DND-41 (cell line): ENCODE data around the gene SRCAP.

ENCODE experiments used
- ATAC-seq: fragments of 200-7000 bp; cut with Tn5 transposase; 3 replicates; pipeline ENCODE4 v1.9.1; 2021; ENCODE audit warnings: low read depth; ENCODE audit not compliant: insufficient read depth
- DNase-seq: peaks from one replicate; pipeline ENCODE4 v3.0.0-alpha.2; 2020
- H2AFZ ChIP-seq: 2 replicates; pipeline ENCODE4 v1.6.0; 2012; ENCODE audit warnings: low read depth, low read length
- H3K27ac ChIP-seq: 2 replicates; pipeline ENCODE4 v1.5.1; 2012; ENCODE audit warnings: low read length, inconsistent platforms
- H3K27me3 ChIP-seq: fragments of 200-600 bp; sonication (generic); 2 replicates; pipeline ENCODE4 v1.6.0; 2012; ENCODE audit warnings: low read length, mild to moderate bottlenecking, inconsistent platforms; ENCODE audit not compliant: insufficient read depth, poor library complexity
- H3K36me3 ChIP-seq: 2 replicates; pipeline ENCODE4 v1.5.1; 2012; ENCODE audit warnings: low read length, inconsistent platforms; ENCODE audit not compliant: insufficient read depth
- H3K4me1 ChIP-seq: 2 replicates; pipeline ENCODE4 v1.5.1; 2012; ENCODE audit warnings: mild to moderate bottlenecking, low read length; ENCODE audit not compliant: insufficient read depth
- H3K4me2 ChIP-seq: 2 replicates; pipeline ENCODE4 v1.6.0; 2012; ENCODE audit warnings: mild to moderate bottlenecking, moderate library complexity, low read length, inconsistent platforms; ENCODE audit not compliant: insufficient read depth
- H3K4me3 ChIP-seq, 2 experiments: fragments of 200-600 bp in 1 of 2; shearing (Covaris generic) in 1 of 2; 2 replicates each; pipeline ENCODE4 v1.5.1; 2012 to 2016; ENCODE audit warnings: inconsistent platforms in 2 of 2, low read length in 2 of 2, mild to moderate bottlenecking in 2 of 2, low read depth in 1 of 2, moderate library complexity in 1 of 2
- H3K79me2 ChIP-seq: 2 replicates; pipeline ENCODE4 v1.6.0; 2012; ENCODE audit warnings: low read length, inconsistent platforms; ENCODE audit not compliant: insufficient read depth
- H3K9ac ChIP-seq: 2 replicates; pipeline ENCODE4 v1.6.0; 2012; ENCODE audit warnings: low read depth, mild to moderate bottlenecking, inconsistent platforms, low read length, moderate library complexity
- H3K9me3 ChIP-seq: 2 replicates; pipeline ENCODE4 v1.5.1; 2012; ENCODE audit warnings: low read length, moderate library complexity, mild to moderate bottlenecking, inconsistent platforms; ENCODE audit not compliant: insufficient read depth, severe bottlenecking
- H4K20me1 ChIP-seq: 2 replicates; pipeline ENCODE4 v1.6.0; 2012; ENCODE audit warnings: low read length; ENCODE audit not compliant: insufficient read depth
- CTCF ChIP-seq: IDR thresholded peaks from 2 replicates; pipeline ENCODE4 v1.5.1; 2012; ENCODE audit warnings: borderline replicate concordance, low read length, moderate library complexity, mild to moderate bottlenecking; ENCODE audit not compliant: poor library complexity, severe bottlenecking; ENCODE audit errors: extremely low read depth
- EZH2 ChIP-seq: IDR thresholded peaks from 3 replicates; pipeline ENCODE4 v1.6.1; 2012; ENCODE audit warnings: borderline replicate concordance, low read depth, mild to moderate bottlenecking, moderate library complexity, low read length, inconsistent platforms; ENCODE audit not compliant: severe bottlenecking

The SRCAP gene

GRCh38 chr16:30669026-30669902, 29.7 kb upstream of the SRCAP start:
- H3K4me3 ChIP-seq = no peak overlapping the region
- H3K79me2 ChIP-seq = no peaks in the 10 kb centered on the region
- H3K27me3 ChIP-seq = no peaks in the 10 kb centered on the region
- TF ChIP-seq CTCF = no peak
- no peak for TF ChIP-seq EZH2
- H3K36me3 ChIP-seq = peaks cover 56% of the 10 kb centered on the region
- no peaks in the 10 kb centered on the region for H3K4me1 ChIP-seq
- no peaks in the 10 kb centered on the region for H3K9me3 ChIP-seq
- H3K9ac ChIP-seq = no peak overlapping the region
- no peak for DNase-seq
- H4K20me1 ChIP-seq = peaks cover 18% of the 10 kb centered on the region
- no peak overlapping the region for H3K27ac ChIP-seq
- no peak overlapping the region for H2AFZ ChIP-seq
- no peak for ATAC-seq
- H3K4me2 ChIP-seq = no peak overlapping the region

GRCh38 chr16:30669903-30670824, 28.8 kb upstream of the SRCAP start:
- no peak overlapping the region for H3K4me3 ChIP-seq
- H3K79me2 ChIP-seq = no peaks in the 10 kb centered on the region
- no peak overlapping the region for H3K4me2 ChIP-seq
- H4K20me1 ChIP-seq = peaks cover 10% of the 10 kb centered on the region
- H3K27ac ChIP-seq = no peak overlapping the region
- no peak overlapping the region for H2AFZ ChIP-seq
- DNase-seq (no peak), ATAC-seq (peak; percentile 15; the same call in 1 of the 3 replicates)
- H3K4me1 ChIP-seq = no peaks in the 10 kb centered on the region
- no peaks in the 10 kb centered on the region for H3K27me3 ChIP-seq
- no peak overlapping the region for H3K9ac ChIP-seq
- H3K9me3 ChIP-seq = no peaks in the 10 kb centered on the region
- peaks cover 48% of the 10 kb centered on the region for H3K36me3 ChIP-seq
- TF ChIP-seq CTCF (no peak), EZH2 (no peak)

GRCh38 chr16:30675143-30675542, 23.8 kb upstream of the SRCAP start:
- H3K9me3 ChIP-seq = no peaks in the 10 kb centered on the region

More at GRCh38 chr16:30675143-30675542, 23.8 kb upstream of the SRCAP start:
- Histone ChIP-seq H3K27me3 (no peaks in the 10 kb centered on the region), H2AFZ (no peak overlapping the region), H4K20me1 (no peaks in the 10 kb centered on the region), H3K79me2 (no peaks in the 10 kb centered on the region), H3K4me2 (no peak overlapping the region), H3K36me3 (peaks cover 4% of the 10 kb centered on the region), H3K4me1 (no peaks in the 10 kb centered on the region), H3K9ac (no peak overlapping the region), H3K27ac (no peak overlapping the region), H3K4me3 (no peak overlapping the region)
- no peak for ATAC-seq
- no peak for TF ChIP-seq CTCF
- TF ChIP-seq EZH2 = no peak
- DNase-seq = no peak
